SH-SY5Y (cell line): ENCODE measurements around the gene GALNT9.

Experiments used
- GATA2 ChIP-seq: IDR thresholded peaks from 2 replicates; pipeline ENCODE4 v1.6.1; 2011; ENCODE audit warnings: mild to moderate bottlenecking, low read depth, low read length
- GATA3 ChIP-seq: IDR thresholded peaks from 2 replicates; pipeline ENCODE4 v1.6.1; 2011; ENCODE audit warnings: low read depth, mild to moderate bottlenecking, low read length, moderate library complexity

GRCh38 chr12:132169376-132169775, 160.0 kb downstream of the GALNT9 start:
- TF ChIP-seq GATA2 (no peak), GATA3 (no peak)
